NB4 (cell line): ENCODE results near the gene SPINK13.

Source experiments
- MYC ChIP-seq: IDR thresholded peaks from 2 replicates; pipeline ENCODE4 v1.6.1; 2011; ENCODE audit warnings: low read depth, low read length
- POLR2A ChIP-seq: IDR thresholded peaks from 2 replicates; pipeline ENCODE4 v1.6.1; 2011; ENCODE audit warnings: mild to moderate bottlenecking; ENCODE audit not compliant: insufficient read length; ENCODE audit errors: extremely low read depth
- TF ChIP-seq, protein P1 (sequence below): IDR thresholded peaks from one replicate; pipeline ENCODE4 v1.5.1; 2012; ENCODE audit warnings: low read depth, low read length
- TF ChIP-seq, protein P2 (sequence below): IDR thresholded peaks from 2 replicates; pipeline ENCODE4 v1.6.1; 2011; ENCODE audit warnings: low read depth, low read length

DNA sequence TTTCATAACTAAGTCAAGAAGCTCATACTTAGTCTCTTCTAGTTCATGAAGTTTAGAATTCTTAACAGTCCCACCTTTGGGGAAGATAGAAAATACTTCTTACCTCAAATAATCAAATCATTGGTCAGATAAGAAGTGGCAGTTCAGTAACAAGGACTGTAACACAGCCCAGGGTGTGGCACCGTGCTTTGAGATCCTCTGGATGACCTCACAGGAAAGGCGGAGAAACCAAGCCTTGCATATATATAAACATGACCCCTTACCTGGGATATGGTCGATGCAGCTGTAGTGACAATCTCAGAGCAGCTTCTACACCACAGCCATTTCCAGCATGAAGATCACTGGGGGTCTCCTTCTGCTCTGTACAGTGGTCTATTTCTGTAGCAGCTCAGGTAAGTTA is 43.6 kb downstream of the SPINK13 start, which contains the start of gene SPINK7:
- TF ChIP-seq, protein P1, sequence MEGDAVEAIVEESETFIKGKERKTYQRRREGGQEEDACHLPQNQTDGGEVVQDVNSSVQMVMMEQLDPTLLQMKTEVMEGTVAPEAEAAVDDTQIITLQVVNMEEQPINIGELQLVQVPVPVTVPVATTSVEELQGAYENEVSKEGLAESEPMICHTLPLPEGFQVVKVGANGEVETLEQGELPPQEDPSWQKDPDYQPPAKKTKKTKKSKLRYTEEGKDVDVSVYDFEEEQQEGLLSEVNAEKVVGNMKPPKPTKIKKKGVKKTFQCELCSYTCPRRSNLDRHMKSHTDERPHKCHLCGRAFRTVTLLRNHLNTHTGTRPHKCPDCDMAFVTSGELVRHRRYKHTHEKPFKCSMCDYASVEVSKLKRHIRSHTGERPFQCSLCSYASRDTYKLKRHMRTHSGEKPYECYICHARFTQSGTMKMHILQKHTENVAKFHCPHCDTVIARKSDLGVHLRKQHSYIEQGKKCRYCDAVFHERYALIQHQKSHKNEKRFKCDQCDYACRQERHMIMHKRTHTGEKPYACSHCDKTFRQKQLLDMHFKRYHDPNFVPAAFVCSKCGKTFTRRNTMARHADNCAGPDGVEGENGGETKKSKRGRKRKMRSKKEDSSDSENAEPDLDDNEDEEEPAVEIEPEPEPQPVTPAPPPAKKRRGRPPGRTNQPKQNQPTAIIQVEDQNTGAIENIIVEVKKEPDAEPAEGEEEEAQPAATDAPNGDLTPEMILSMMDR: no peak
- no peak for TF ChIP-seq POLR2A
- TF ChIP-seq, protein P2, sequence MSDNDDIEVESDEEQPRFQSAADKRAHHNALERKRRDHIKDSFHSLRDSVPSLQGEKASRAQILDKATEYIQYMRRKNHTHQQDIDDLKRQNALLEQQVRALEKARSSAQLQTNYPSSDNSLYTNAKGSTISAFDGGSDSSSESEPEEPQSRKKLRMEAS: no peak
- no peak for TF ChIP-seq MYC
